ENCODE data around the gene TYMS.

Gene TYMS

DNA sequence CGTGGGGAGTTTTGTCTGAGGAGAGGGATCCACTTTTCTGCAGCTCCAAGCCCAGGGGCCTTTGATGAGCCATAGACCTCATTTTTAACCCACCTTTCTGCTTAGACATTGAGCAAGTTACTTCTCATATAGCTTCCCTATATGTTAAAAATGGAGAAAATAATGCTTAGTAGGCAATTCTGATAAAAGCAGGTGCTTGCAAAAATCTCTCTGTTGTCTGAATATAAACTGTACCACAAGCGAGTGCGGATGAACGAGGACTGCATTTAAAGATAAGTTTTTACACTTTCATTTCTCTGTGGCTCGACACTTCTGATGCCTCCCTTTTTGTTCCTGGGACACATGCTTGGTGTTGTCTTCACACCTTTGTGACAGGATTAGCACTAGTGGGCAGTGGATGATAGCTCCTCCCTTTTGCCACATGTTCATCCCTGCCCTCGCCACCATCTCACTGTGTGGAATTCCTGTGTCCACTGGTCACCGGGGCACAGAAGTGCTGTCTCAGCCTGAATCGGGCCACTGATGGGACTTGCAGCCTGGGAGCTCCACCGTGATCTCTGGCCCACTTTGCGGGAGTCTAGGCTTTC, 1.6 kb downstream of the TYMS start:
- TF ChIP-seq, protein P1, sequence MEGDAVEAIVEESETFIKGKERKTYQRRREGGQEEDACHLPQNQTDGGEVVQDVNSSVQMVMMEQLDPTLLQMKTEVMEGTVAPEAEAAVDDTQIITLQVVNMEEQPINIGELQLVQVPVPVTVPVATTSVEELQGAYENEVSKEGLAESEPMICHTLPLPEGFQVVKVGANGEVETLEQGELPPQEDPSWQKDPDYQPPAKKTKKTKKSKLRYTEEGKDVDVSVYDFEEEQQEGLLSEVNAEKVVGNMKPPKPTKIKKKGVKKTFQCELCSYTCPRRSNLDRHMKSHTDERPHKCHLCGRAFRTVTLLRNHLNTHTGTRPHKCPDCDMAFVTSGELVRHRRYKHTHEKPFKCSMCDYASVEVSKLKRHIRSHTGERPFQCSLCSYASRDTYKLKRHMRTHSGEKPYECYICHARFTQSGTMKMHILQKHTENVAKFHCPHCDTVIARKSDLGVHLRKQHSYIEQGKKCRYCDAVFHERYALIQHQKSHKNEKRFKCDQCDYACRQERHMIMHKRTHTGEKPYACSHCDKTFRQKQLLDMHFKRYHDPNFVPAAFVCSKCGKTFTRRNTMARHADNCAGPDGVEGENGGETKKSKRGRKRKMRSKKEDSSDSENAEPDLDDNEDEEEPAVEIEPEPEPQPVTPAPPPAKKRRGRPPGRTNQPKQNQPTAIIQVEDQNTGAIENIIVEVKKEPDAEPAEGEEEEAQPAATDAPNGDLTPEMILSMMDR (IDR thresholded peaks at IDR 0.05; ENCODE audit: poor library complexity, severe bottlenecking): no peak
- no peaks in the 10 kb centered on the region for H3K27me3 ChIP-seq (ENCODE audit: insufficient read depth, poor library complexity, severe bottlenecking)
- ATAC-seq (ENCODE audit: low read depth) (no peak), DNase-seq (ENCODE audit: low spot score) (no peak)
- H3K4me1 ChIP-seq (ENCODE audit: insufficient read depth, poor library complexity, severe bottlenecking): peaks cover 5% of the 10 kb centered on the region
- peaks cover 38% of the 10 kb centered on the region for H3K36me3 ChIP-seq (ENCODE audit: low read depth)
- H3K27ac ChIP-seq (ENCODE audit: poor library complexity, severe bottlenecking): peak overlapping the region; percentile 85
- no peaks in the 10 kb centered on the region for H3K9me3 ChIP-seq (ENCODE audit: severe bottlenecking)
- H3K4me3 ChIP-seq (ENCODE audit: severe bottlenecking): peak overlapping the region; percentile 84

DNA sequence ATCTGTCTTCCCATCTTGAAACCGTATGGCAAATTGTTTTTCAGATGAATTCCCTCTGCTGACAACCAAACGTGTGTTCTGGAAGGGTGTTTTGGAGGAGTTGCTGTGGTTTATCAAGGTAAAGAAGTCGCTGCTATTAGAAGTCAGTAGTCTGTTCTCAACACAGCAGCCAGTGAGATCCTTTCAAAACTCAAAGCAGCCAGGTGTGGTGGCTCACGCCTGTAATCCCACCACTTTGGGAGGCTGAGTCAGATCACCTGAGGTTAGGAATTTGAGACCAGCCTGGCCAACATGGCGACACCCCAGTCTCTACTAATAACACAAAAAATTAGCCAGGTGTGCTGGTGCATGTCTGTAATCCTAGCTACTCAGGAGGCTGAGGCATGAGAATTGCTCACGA, 2.1 kb downstream of the TYMS start:
- H3K36me3 ChIP-seq (ENCODE audit: low read depth): peaks cover 38% of the 10 kb centered on the region
- H3K4me3 ChIP-seq (ENCODE audit: severe bottlenecking): no peak overlapping the region
- no peak for ATAC-seq (ENCODE audit: low read depth)
- H3K27me3 ChIP-seq (ENCODE audit: insufficient read depth, poor library complexity, severe bottlenecking): no peaks in the 10 kb centered on the region
- H3K27ac ChIP-seq (ENCODE audit: poor library complexity, severe bottlenecking): no peak overlapping the region
- DNase-seq (ENCODE audit: low spot score): no peak
- H3K9me3 ChIP-seq (ENCODE audit: severe bottlenecking): no peaks in the 10 kb centered on the region
- TF ChIP-seq, protein P1 (IDR thresholded peaks at IDR 0.05; ENCODE audit: poor library complexity, severe bottlenecking): no peak
- H3K4me1 ChIP-seq (ENCODE audit: insufficient read depth, poor library complexity, severe bottlenecking): peaks cover 5% of the 10 kb centered on the region

DNA sequence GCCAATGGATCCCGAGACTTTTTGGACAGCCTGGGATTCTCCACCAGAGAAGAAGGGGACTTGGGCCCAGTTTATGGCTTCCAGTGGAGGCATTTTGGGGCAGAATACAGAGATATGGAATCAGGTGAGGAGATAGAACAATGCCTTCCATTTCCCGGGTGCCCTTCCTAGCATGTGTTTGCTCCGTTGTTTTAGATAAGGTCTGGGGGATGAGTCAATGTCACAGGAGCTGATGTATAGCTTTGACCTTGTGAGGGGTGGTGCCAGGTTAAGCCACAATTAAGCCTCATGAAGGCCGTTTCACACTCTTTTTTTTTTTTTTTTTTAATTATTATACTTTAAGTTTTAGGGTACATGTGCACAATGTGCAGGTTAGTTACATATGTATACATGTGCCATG, 4.7 kb downstream of the TYMS start:
- peaks cover 46% of the 10 kb centered on the region for H3K36me3 ChIP-seq (ENCODE audit: low read depth)
- H3K4me1 ChIP-seq (ENCODE audit: insufficient read depth, poor library complexity, severe bottlenecking): no peaks in the 10 kb centered on the region
- no peaks in the 10 kb centered on the region for H3K9me3 ChIP-seq (ENCODE audit: severe bottlenecking)
- TF ChIP-seq, protein P1 (IDR thresholded peaks at IDR 0.05; ENCODE audit: poor library complexity, severe bottlenecking): no peak
- no peaks in the 10 kb centered on the region for H3K27me3 ChIP-seq (ENCODE audit: insufficient read depth, poor library complexity, severe bottlenecking)
- ATAC-seq (ENCODE audit: low read depth) (no peak), DNase-seq (ENCODE audit: low spot score) (no peak)
- no peak overlapping the region for H3K27ac ChIP-seq (ENCODE audit: poor library complexity, severe bottlenecking)
- no peak overlapping the region for H3K4me3 ChIP-seq (ENCODE audit: severe bottlenecking)

DNA sequence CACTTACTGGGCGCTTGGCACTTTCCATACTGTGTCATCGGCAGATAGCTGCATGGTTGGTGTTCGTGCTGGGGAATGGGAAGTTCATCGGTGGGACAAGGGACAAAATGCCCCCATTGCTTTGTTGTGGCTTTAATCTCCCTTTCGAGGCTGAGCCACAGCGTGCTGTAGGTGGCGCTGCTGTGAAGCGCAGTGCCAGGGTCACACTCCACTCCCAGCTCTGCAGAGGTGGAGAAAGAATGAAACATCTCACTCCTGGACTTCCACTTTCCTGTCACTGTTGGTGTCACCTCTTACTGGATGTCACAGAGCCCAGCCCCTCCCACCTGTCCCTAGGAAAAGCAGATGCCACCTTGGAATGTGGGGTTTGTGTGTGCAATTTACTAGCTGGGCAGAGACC, 8.7 kb downstream of the TYMS start:
- H3K27ac ChIP-seq (ENCODE audit: poor library complexity, severe bottlenecking): no peak overlapping the region
- ATAC-seq (ENCODE audit: low read depth) (no peak), DNase-seq (ENCODE audit: low spot score) (no peak)
- H3K9me3 ChIP-seq (ENCODE audit: severe bottlenecking): no peaks in the 10 kb centered on the region
- TF ChIP-seq, protein P1 (IDR thresholded peaks at IDR 0.05; ENCODE audit: poor library complexity, severe bottlenecking): no peak
- H3K4me3 ChIP-seq (ENCODE audit: severe bottlenecking): no peak overlapping the region
- no peaks in the 10 kb centered on the region for H3K27me3 ChIP-seq (ENCODE audit: insufficient read depth, poor library complexity, severe bottlenecking)
- peaks cover 54% of the 10 kb centered on the region for H3K36me3 ChIP-seq (ENCODE audit: low read depth)
- H3K4me1 ChIP-seq (ENCODE audit: insufficient read depth, poor library complexity, severe bottlenecking): no peaks in the 10 kb centered on the region

DNA sequence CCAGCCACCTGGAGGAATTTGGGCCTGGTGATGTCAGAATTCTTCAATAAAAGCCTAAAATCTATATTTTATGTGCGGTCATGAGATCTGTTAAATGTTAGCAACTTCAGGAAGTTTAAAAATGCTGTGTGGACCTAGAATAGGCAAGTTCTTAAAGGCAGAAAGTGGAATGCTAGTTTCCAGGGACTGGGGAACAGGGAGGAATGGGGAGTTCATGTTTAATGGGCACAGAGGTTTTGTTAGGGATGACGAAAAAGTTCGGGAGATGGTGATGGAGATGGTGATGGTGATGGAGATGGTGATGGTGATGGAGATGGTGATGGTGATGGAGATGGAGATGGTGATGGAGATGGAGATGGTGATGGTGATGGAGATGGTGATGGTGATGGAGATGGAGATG, 9.2 kb downstream of the TYMS start:
- Histone ChIP-seq H3K36me3 (ENCODE audit: low read depth) (peaks cover 54% of the 10 kb centered on the region), H3K4me1 (ENCODE audit: insufficient read depth, poor library complexity, severe bottlenecking) (no peaks in the 10 kb centered on the region), H3K27me3 (ENCODE audit: insufficient read depth, poor library complexity, severe bottlenecking) (no peaks in the 10 kb centered on the region), H3K4me3 (ENCODE audit: severe bottlenecking) (no peak overlapping the region), H3K9me3 (ENCODE audit: severe bottlenecking) (no peaks in the 10 kb centered on the region), H3K27ac (ENCODE audit: poor library complexity, severe bottlenecking) (no peak overlapping the region)
- TF ChIP-seq, protein P1 (IDR thresholded peaks at IDR 0.05; ENCODE audit: poor library complexity, severe bottlenecking): no peak
- ATAC-seq (ENCODE audit: low read depth) (no peak), DNase-seq (ENCODE audit: low spot score) (no peak)
